NCI-H2196 treated with DMSO at 0.1 percent for 48 hours (cell line): ENCODE measurements around the gene RASAL1.
"Not testable (repeated sequence)": the region's sequence is repeated elsewhere in the genome, so short reads cannot be mapped to it uniquely, and the experiment has no call there.

Source experiments
- DNase-seq: peaks from one replicate; lab custom pipeline; 2025; ENCODE audit not compliant: unreplicated experiment; lab: John Stamatoyannopoulos, UW

RASAL1 gene

GRCh38 chr12:113142173-113142885 is 6.8 kb upstream of the RASAL1 start:
- no peak for DNase-seq

DNA sequence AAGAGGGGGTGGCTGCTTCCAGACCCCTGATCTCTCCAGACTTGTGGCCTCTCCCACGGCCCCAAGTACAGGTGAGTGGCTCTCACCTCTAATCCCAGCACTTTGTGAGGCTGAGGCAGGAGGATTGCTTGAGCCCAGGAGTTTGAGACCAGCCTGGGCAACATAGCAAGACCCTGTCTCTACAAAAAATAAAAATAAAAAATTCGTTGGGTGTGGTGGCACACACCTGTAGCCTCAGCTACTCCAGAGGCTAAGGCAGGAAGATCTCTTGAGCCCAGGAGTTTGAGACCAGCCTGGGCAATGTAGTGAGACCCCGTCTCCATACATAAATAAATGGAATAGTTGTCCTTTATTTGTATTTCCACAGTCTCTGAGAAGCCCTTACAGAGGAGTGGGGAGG is 6.2 kb upstream of the RASAL1 start:
- DNase-seq: not testable (repeated sequence)

- no peak for DNase-seq
Measured at GRCh38 chr12:113140706-113141105, 5.1 kb upstream of the RASAL1 start.

DNA sequence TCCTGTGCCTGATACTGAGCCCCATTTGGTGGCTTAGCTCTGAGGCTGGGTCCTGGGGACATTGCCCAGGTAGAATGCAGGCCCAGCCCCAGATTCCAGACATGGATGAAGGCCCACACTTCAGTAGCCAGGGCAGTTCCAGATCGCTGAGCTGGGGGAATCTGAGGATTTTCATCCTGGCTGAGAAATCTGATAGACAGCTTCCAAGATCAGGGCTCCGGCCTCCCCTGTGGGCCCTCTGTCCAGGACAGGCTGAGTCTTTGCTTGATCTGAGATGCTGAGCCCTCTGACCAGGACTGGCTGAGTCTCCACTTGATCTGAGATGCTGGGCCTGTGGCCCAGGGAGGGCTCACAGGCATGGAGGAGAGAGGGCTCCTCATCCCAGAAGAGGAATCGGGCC is 3.3 kb upstream of the RASAL1 start:
- DNase-seq: no peak

GRCh38 chr12:113137861-113138783 is 2.6 kb upstream of the RASAL1 start:
- DNase-seq: no peak

- DNase-seq: no peak
Measured at GRCh38 chr12:113136990-113137511, 1.5 kb upstream of the RASAL1 start.

DNA sequence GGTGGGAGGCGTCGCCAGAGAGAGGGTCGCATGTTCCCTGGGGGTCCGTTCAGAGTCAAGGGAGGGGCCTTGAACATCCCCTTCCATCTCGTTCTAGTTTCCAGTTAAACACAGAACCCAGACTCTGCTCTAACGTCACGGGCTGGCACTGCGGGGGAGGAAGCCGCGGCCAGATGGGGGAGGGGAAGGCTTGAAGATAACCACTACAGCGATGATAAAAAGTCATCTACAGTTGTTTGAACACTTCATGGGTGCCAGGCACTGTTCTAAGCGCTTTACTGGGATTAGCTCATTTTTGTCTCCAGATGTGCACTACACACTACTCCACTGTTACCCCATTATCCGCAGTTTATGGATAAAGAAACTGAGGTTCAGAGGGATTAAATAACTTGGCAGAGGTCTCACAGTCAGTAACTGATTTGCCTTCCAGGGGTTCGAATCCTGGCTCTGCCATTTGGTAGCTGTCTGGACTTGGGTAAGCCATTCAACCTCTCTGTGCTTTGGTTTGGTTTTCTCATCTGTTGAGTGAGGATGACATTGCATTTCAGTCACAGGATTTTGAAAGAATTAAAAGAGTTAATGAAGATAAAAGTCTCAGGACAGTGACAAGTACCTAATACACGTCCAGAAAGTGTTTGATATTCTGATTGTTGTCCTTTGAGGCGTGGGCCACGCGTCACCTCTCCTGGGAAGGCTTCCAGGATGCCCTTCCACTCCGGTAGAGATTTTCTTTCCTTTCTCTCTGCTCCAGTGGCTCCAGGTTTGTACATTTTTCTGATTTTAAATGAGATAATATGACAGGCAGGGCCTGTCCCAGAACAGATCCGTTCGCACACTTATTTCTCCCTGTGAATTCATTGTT is 798 bp upstream of the RASAL1 start:
- DNase-seq: no peak

- DNase-seq: no peak
Measured at GRCh38 chr12:113134521-113134951, 1.0 kb downstream of the RASAL1 start.

GRCh38 chr12:113134071-113134470 is 1.5 kb downstream of the RASAL1 start:
- no peak for DNase-seq

DNA sequence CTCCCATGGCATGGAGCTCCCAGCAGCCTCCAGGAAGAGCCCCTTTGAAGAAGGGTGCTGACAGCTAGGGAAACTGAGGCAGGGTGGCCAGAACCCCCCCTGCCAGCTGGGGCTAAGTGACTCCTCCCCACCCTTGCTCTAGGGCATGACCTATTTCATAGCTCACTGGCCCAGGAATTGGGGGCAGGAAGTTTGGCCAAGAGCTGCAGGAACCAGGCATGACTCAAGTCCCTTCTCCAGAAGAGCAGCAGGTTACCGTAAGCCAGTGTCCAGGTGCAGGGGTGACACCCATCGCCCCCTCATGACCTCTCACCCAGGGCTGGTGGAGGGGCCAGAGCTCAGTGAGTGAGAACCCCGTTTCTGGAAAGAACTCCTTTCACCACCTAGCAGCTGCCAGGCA is 1.9 kb downstream of the RASAL1 start:
- DNase-seq: no peak

DNA sequence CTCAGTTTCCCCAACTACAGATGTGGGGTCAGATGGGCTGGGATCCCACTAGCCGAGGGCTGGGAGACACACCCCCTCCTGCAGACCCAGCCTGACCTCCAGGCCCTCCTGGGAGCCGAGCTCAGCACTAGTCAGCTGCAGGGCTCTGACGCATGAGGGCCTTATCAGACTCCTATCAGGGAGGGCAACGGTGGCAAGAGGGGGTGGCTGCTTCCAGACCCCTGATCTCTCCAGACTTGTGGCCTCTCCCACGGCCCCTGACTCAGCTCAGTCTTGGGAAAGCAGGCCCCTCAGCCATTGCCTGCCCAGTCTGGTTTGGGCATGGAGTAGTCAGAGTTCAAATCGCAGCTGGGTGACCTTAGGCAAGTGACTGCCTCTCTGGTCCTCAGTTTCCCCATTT is 2.5 kb downstream of the RASAL1 start:
- no peak for DNase-seq

GRCh38 chr12:113131556-113131955 is 4.0 kb downstream of the RASAL1 start:
- DNase-seq: no peak

DNA sequence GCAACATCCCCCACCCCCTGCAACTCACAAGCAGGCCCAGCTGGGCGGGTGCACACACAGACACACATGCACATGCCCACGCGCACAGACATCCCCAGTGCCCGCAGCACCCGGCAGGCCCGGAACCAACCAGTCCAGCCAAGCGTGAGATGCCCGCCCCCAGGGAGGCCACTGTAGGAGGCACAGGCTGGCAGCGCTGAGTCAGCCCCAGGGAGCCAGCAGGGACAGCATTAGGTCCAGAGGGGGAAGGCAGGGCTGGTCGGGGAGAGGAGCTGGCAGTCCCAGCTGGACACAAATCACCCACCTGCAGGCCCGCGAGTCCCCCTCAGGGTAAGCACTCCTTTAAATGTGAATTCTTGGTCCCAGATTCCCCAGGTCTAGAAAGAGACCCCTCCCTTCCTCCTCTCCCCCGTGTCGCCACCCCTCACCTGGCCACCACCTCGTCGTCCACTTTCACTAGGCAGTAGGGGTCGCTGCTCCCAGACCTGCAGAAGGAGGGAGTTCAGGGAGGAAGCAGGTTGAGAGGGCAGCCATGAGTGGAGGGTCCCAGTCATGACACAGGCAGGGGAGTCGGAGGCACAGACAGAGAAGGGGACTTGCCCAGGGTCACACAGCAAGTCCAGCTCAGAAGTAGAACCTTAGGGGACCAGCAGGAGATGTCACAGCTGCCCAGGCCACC is 5.0 kb downstream of the RASAL1 start:
- no peak for DNase-seq

DNA sequence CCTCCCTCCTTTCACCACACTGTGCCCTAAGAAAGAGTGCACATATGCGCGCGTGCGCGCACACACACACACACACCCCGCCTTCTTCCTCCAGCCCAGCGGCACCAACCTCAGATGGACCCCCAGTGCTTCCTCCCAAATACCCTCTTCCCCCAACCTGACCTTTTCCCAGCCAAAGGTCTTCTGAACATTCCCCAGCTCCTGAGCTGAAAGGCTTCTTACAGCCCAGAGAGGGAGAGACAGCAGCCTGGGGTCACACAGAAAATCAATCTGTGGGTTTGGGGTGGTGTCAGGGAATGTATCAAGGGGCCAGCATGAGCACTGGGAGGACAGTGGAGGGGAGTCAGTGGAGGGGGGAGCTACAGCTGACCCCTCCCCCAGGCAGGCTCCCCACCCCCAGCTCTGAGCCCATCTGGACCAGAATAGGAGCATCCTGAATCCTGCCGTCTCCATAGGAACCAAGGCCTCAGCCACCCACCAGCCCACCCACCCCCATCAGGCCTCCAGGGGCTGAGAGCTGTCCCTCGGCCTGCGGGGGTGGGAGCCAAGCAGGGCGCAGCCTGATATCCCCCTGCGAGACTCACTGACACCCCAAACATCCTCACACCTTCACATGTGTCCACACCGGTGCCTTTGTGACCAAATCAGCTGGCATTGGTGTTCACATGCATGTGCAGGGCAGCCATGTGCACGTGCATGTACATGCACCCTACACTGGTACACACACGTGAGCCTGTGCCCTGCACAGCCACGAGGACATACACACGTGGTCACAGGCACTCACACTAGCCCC is 5.7 kb downstream of the RASAL1 start:
- no peak for DNase-seq

DNA sequence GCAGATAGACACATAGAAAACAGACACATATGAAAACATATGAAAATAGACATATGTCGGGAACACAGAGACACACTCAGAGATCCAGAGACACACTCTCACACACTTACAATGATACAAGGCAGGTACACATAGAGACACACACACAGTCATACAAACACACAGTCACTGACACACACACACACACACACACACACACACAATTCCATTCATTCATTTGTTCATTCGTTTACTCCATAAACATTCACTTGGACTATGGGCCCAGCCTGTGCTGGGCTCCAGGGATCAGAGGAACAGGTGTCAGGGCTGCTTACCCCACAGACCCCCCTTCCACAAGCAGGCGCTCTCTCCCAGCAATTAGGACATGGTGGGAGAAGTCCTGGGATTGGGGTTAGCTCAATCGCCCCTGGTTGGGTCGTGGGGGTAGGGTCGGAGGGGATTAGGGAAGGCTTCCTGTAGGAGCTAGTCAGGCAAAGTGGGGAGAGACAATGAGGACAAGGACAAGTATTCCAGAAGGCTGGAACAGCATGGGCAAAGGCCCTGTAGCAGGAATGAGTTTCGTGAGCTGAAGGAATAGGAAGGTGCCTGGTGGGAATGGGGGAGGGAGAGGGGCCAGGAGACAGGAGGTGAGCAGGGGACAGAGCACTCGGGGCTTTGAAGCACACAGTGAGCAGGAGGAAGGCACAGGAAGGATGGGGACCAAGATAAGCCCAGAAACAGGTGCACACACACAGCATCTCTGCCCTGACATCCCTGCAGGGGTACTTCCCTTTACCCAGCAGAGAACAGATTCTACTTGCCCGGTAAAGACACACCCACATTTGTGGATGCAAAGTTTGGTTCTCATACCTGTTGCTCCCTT is 6.5 kb downstream of the RASAL1 start:
- DNase-seq: no peak

DNA sequence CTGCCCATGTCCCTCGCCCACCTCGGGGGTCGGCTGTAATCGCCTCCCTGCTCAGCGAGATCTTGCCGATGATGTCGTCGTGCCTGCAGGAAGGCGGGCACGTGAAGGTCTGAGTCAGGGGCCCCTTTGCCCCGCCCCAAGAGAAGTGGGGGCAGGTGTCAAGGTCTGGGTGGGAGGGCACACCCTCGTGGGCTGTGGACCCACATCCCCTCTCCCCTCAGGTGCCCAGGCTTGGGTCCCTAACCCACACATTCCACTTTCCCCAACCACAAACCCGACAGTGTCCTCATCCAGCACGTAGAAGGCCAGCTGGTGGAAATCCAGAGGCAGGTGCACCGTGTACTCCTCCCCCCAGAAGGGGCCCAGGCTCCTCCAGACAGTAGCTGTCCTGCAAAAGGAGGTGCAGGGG is 7.8 kb downstream of the RASAL1 start:
- DNase-seq: no peak

DNA sequence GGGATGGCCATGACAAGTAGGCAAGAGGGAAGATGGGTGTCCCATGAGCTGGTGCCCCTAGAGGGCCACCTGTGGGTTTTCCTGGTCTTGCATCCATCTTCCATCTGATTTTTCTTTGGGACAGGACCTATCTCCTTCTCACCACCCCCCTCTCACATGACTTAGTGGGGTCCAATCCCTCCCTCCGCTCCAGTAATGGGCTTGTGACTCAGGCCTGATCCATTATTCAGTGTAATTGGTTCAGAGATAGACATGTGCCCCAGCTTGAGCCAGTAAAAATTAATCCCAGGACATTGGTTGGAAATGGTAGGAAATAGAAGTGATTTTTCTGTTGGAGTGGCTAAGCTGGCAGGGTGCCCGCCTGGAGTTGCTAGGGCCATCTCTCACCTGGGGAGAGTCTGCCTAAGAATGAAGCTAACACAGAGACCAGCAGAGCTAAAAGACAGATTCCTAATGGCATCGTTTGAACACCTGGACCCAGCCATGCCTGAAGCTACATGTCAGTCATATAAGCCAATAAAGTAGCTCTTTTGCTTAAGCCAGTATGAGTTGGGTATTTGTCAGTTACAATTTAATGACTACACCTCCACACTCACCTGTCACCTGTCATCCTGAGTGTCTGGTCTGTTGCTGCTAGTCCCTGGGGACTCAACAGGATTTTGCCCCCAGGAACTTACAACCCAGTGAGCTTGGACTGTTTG is 14.7 kb downstream of the RASAL1 start:
- peak; percentile 26 for DNase-seq

- DNase-seq: no peak
Measured at GRCh38 chr12:113119980-113120669, 15.4 kb downstream of the RASAL1 start.
